ENCODE measurements around the gene KIAA0753.

DNA sequence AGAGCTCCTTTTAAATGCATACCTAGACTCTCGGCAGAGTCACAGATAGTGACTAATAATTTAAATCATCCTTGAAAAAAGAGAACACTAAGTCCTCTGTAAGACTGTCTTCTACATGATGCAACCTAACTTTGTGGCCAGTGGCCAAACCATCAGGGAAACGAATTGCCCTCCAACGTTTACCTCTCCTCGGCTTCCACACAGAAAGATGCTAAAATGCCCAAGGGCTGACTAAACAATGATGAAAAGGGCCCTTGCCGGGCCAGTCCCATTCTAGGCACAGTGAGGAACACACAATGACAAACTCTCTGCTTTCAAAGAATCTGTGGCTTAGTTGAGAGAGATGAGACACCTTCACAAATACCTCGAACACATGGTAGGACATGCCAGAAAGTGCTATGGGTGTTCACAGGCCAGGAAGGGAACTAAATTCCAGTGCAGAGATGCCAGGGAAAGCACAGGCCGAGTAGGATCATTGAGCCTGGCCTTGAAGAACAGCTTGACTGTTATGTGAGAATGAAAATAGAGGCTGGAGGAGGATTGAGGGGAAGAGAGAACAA is 48.8 kb downstream of the KIAA0753 start:
- no peak for TF ChIP-seq CTCF (IDR thresholded peaks at IDR 0.05; ENCODE audit: low read length)
- TF ChIP-seq EZH2 (IDR thresholded peaks at IDR 0.05; ENCODE audit: borderline replicate concordance, low read length): no peak
